NCI-H2107 treated with DMSO at 0.1 percent for 48 hours (cell line): Measurements from ENCODE around the gene MLNR.
A peak's percentile ranks its signal among the peaks of the same experiment; 100 is the strongest.

ENCODE experiments used
- DNase-seq: peaks from one replicate; lab custom pipeline; 2025; ENCODE audit not compliant: unreplicated experiment; lab: John Stamatoyannopoulos, UW

The MLNR gene

DNA sequence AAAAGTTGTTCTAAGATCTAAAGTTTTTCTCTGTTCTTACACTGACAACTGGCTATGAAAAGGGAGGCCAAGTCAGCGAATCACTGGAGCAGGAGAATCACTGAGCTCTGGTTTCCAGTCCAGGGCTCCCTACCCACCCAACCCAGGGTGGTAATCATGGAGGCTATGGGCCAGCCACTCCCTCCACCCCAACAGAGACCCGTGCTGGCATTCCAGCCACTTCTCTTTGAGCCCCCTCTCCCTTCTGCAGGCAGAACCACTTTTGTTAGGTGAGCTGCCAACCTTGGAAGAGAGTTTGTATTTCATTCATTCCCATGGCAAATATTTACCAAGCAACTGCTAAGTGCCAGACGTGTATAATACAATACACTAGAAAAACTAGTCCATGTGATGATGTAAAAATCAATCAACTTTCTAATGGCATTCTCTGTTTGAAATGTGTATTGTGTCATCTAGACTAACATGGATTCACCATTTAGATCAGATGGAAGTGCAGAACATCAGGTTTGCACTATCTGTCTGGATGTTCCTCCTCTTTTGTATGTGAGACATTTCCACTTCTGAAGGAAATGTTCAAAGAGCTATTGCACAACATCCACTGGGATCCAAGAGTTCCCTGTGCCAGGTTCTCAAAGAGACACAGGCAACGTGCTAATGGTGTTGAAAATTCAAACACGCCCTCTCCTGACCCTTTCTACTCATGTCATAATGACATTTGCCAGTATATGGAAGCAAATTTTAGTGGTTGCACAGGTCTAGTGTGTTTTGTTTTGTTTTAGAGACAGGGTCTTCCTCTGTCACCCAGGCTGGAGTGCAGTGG is 5.3 kb downstream of the MLNR start:
- DNase-seq = no peak

DNA sequence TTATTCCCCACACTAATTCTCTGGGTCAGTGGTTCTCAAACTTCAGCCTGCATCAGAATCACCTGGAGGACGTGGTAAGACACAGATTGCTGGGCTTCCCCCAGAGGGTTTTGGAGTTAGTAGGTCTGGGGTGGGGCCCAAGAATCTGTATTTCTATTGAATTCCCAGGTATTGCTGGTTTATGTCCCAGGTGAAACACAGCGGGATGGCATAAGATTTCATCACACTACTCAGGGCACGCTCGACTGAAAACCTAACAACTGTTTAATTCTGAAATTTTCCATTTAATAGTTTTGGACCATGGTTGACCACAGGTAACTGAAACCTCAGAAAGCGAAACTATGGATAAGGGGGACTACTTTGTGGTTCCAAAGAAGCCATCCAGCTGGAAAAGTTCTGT is 6.5 kb downstream of the MLNR start:
- peak; percentile 55 for DNase-seq

DNA sequence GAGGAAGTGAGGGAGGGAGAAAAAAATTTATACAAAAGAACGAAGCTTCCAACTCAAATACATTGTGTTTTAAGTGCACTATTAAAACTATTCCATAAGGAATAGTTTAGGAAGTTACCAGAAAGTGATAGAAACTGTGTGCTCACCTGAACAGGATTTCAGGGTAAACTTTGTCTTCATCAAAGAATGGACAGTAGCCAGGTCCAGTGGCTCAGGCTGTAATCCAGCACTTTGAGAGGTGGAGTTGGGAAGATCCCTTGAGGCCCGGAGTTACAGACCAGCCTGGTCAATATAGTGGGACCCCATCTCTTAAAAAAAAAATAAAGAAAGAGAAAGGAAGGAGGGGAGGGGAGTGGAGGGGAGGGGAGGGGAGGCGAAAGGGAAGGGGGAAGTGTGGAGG is 14.6 kb downstream of the MLNR start:
- no peak for DNase-seq

DNA sequence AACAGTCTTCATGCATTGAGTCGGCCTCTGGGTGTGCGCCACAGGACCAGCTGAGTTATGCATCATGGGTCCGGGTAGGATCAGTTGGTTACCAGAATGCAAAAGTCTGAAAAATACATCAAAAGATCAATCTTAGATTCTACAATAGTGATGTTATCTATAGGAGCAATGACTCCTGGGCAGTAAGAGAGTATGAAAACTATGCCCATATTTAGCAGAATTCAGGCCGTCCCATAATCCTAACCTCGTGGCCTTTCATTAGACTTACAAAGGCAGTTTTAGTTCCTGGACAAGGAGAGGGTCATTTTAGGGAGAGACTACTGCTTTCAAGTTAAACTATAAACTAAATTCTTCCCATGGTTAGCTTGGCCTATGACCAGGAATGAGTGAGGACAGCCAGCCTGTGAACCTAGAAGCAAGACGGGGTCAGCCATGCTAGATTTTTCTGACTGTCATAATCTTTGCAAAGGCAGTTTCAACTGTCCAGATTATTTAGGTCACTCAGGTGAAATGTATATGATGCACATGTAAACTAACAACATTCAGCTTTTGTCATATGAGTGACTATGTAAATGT is 15.8 kb downstream of the MLNR start:
- DNase-seq = no peak

DNA sequence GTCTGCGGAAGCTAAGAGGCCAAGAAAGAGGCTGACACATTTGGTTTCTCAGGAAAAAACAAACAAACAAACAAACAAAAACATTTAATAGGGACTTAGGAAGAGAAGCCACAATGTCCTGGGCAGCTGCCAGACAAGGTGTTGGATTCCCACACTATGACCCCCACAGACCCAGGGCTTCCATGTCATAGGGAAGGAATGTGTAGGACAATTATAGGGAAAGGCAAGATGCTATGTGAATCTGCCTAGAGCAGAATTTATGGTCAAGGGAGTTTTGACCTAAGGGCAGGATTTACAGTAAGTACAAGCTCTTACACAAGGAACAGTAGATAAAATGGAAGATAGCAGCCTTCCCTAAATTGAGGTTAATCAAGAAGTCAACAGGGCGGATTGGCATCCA is 18.5 kb downstream of the MLNR start:
- DNase-seq = no peak

DNA sequence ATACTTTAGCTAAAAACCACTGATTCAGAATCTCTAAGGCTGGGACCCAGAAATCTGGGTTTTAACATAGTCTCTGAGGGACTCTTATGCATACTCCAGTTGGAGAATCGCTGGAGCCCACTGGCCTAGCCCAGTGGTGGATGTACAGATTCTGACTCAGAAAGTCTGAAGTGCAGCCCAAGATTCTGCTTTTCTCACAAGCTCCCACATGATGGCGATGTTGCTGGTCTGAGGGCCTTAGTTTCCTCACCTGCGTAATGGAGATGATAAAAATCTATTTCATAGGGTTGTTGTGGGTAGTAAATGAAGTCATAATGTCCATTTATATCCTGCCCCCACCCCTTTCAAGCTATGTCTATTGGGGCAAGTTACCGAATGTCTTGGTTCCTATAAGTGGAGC is 19.9 kb downstream of the MLNR start:
- DNase-seq = no peak

DNA sequence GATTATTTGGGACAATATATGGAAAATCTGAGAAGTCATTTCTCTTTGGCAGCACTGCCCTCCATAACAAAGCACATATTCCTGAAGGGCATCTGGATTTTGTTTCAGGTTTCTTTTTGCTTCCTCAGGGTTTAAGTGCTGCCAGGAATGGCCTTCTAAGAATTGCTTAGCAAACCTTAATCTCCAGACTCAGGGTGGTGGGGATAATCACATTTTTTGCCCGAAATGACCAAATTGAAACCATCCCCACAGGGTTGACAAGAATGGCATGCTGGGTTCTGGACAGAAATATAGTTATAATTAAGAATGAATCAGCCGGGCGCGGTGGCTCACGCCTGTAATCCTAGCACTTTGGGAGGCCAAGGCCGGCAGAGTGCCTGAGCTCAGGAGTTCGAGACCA is 21.2 kb downstream of the MLNR start:
- DNase-seq = no peak

DNA sequence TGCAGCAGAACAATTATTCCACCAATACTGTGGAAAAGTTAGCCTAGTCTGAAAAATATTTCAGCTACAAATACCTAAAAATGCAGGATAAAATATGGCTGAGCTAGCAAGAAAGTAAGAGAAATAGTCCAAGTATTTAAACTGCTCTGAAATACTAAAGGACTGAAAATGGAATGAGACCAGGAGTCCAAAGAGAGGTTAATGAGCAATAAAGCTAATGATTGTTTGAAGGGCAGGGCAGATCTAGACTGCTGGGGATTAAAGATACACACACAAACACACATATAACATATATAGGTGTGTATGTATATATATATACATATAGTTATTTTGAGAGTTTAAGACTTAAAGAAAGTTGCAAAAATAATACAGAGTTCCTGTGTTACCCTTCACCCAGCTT is 25.0 kb downstream of the MLNR start:
- DNase-seq = no peak

DNA sequence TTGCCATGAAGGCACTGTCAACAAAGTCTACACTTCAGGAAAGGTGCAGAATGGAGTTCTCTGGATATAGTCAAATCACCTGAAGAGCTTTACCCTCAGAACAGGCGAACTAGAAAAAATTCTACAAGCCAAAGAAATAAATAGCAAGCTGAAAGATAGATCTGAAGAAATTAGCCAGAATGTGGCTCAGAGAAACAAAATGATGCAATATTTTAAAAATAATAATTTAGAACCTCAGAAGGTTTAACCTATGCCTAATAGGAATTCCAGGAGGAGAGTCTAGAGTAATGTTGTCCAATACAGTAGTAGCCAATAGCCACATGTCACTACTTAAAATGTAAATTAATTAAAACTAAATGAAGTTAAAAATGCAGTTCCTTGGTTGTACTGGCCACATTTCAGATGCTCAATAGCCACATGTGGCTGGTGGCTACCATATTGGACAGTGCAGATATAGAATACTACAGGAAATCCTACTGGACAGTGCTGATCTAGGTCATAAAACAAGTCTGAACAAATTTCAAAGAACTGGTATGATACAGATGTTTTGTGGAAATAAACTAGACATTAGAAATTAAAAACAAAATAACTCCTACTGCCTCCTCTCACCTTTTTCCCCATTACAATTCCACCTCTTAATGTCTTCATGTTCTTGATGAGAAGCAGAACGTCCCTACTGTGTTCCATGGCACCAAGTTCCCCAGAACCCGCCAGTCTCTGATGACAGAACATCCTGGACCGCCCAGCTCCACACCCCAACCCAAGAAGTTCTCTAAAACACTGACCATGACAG is 26.9 kb downstream of the MLNR start:
- no peak for DNase-seq

DNA sequence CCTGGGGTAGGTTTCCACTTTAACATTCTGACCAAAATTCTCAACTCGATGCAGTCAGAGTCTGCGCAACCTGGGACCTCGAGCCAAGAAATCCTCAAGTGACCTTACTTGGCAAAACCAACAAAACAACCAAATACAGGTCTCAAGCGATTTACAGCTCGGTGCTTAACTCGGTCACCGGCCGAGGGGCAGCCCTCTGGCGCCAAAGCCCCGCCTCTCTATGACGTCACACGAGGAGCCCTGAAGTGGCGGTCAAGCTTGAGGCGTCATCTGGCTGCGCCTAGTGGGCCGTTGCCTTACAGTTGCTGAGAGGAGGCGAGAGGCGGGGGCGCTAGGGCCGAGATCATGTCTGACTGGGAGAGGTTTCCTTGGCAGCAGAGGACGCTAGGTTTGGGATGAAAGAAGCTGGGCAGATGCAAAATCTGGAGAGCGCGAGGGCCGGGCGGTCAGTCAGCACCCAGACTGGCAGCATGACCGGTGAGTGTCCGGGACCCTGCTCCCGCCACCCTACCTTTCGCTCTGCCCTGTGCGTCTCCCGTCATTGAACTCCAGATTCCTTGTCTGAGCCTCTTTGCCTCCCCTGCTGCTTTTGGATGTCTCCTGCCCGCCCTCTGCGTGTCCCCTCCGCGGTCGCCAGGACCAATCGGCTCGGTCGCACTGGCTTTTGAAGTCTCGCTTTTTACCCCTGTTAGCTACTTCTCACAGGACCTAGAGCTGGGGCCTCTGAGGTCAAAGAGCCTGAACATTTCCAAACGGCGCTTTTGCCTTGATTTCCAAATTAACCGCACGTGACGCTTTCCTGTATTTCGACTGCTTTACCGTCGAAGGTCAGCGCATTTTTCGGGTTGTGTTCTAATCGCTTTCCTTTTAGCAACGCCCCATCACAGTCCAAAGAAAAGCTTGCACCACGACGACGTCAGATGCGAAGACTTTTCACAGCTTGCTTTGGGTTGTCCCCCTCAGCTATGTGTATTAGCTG is 27.8 kb downstream of the MLNR start, which contains the start of gene CDADC1:
CDADC1 (plus strand) TSS at position 283 of the 979 bp plus-strand sequence; CDS start at position 396, 113 bp downstream.
- peak; percentile 58 for DNase-seq

DNA sequence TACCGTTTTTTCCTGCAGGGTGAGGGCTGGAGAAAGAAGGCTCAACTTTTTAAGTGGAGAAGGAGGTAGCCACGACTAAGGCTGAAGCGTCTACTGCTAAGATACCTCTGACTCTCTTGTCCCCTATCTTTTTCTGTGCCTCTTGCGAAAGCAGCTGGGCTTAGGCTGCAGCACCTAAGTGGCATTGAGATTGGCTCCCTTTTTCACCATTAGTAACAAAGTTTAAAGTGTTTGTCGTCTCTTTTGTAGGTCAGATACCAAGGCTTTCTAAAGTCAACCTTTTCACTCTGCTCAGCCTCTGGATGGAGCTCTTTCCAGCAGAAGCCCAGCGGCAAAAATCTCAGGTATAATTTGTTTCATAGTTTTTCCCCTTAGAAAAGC is 28.5 kb downstream of the MLNR start:
- DNase-seq = no peak

DNA sequence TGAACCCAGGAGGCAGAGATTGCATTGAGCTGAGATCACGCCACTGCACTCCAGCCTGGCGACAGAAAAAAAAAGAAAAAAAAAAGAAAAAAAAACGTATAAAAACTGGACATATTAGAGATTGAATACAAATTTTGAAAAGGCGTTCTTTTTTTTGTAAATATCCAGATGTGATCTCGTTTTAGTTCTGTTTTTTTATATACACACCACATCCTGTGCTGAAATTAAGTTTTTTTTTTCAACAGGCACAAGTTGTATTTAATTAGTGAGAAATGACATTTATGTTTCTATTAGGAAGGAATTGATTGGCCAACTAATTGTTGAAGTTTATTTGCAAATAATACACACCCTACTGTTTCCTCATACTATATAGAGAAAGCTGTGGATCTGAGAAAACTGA is 31.2 kb downstream of the MLNR start:
- DNase-seq = no peak

DNA sequence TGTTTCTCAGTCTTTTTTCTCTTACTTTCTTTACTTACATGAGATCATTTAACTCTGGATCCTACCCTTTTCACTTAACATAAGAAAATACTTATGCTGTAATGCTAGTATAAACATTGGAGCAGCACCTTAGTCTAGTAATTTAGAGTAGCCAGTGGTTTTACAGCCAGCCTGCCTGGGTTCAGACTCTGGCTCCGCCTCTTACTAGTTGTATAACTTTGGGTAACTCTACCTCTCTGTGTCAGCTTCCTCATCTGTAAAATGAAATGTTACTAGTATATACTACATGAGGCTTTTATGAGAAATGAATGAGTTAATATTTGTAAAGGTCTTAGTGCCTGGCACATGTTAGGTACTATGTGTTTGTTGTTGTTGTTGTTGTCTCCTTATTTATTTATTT is 33.2 kb downstream of the MLNR start:
- no peak for DNase-seq

DNA sequence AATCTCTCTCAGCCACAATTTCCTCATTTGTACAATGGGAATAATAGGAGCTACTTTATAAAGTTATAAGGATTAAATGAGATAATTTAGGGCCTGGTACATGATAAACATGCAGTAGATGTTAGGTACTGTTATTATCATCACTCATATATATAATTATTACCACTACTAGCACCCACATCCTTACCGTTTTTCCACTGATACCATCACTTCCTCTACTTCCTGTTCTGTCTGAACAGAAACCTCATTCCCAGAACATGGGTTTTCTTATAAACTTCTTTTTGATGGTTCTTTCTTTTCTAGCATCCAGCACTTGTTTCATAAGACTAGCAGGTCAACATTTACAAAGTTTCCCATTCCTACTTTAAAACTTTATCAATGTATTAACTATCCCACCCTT is 33.9 kb downstream of the MLNR start:
- no peak for DNase-seq

DNA sequence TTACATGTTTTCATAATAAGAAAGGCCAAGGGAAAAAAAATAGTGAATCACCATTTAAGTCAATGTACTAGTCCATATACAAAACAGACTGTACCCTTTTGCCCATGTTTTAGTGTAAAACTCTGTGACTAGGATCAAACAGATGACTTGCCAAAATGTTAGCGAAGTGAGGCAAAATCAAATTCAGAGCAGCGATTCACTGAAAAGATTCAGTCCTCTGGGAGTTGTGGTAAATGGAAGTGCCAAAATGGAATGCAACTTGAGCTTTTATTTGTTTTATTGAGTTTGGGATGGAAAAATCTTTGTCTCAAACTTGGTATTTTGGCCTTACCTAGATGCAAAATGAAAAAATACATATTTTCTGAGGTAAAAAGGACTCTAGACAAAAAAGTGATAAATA is 36.7 kb downstream of the MLNR start:
- DNase-seq = no peak

DNA sequence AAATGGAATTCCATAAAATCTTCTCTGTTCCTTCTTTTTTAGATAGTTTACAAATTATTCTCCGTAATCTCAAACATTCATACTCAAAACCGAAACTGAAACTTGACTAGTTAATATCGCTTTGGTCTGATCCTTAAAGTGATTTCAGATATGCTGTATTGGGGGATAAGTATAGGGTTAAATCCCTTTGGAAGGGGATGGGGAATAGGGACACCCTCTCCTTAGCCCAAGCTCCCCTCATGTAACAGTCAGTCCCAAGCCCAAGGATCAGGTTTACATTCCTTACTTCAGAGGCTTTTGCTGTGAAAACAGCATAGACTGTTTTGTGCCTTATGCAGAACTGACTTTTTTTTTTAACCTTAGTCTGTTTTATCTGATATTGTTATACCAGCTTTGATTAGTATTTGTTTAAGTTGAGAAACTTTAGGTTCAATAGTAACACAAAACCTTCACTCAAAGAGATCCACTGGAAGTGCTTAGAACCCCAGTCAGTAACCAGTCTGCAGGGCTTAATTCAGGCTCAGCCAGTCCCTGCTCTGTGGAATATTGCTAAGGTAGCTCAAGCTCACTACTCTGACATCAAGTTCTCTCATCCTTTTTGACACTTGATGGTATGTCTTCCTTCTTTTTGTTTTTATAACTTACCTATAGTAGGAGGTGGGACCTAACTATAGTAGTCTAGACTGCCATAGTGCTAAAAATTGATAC is 38.1 kb downstream of the MLNR start:
- no peak for DNase-seq

DNA sequence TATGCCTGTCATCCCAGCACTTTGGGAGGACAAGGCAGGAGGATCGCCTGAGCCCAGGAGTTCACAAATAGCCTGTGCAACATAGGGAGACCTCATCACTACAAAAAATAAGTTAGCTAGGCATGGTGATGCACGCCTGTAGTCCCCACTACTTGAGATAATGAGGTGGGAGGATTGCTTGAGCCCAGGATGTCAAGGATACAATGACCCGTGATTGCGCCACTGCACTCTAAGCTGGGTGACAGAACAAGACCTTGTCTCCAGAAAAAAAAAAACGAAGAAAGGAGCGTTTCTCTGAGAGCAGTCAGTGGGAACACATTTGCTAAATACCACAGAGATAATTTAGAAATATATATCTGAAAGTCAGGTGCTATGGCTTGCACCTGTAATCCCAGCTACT is 39.4 kb downstream of the MLNR start:
- no peak for DNase-seq

DNA sequence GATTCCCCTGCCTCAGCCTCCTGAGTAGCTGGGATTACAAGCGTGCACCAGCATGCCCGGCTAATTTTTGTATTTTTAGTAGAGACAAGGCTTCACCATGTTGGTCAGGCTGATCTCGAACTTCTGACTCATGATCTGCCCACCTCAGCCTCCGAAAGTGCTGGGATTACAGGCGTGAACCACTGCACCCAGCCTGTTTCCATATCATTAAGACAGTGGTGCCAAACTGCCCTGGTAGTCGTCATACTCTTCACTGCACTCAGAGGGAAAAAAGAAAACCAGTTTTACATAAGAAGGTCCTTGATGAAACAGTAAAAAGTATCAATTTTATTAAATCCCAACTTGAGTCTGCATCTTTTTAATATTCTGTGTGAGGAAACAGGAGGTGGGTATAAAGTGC is 42.5 kb downstream of the MLNR start:
- no peak for DNase-seq

DNA sequence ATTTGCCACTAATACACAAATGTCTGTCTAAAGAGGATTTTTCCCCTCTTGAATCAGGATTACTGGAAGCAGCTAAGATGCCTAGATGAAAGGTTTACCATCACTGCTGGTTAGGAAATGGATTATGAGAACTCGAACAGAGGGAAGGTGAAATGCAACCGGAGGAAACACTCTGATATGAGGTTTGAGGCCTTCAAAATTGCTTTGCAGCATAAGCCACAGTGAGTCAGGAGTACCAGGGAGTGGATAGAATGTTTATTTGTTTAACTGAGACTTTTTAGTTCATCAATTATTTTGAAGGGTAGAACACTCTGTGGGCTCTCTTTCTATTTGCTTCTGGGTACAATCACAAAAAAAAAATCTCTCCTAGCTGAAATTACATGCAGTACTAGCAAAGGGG is 45.7 kb downstream of the MLNR start:
- no peak for DNase-seq

DNA sequence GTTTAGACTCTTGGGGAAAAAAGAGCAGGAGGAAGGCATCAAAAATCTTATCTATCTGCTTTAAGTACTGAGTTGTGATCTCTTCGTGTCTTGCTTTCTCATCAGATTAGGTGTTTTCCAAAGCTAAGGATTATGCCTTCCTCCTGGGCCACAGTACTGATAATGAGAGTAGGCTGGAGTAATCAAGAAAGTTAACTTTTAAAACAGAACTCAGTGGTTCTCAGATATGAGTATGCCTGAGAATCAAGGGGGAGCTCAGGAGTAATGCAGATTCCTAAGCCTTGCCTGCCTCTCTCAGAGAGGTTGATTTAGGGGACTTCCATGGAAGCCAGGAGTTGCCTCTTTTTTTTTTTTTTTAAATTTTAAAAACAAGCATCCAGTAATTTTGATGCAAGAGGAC is 51.1 kb downstream of the MLNR start:
- DNase-seq = no peak
